ENCODE data around the gene ZBTB46.

ZBTB46 gene

GRCh38 chr20:63735859-63736718 lies 95.0 kb downstream of the ZBTB46 start, which contains the start of gene LIME1:
Gene LIME1, plus strand, starts transcription at chr20:63736664. Its CDS starts 886 bp downstream, at chr20:63737550.
- no peak for TF ChIP-seq EZH2 (IDR thresholded peaks at IDR 0.05; ENCODE audit: borderline replicate concordance, low read depth, low read length, severe bottlenecking)
- TF ChIP-seq CTCF (IDR thresholded peaks at IDR 0.05; ENCODE audit: borderline replicate concordance, extremely low read depth, low read length, poor library complexity, severe bottlenecking) = no peak
- H3K27me3 ChIP-seq (ENCODE audit: insufficient read depth, low read length, poor library complexity) = no peaks in the 10 kb centered on the region
- peaks cover 59% of the 10 kb centered on the region for H4K20me1 ChIP-seq (ENCODE audit: insufficient read depth, low read length)
- H3K4me3 ChIP-seq (ENCODE audit: low read depth in 1 of 2, low read length in 2 of 2) = no peak within 1 kb of the TSS
- peaks cover 19% of the 10 kb centered on the region for H3K4me1 ChIP-seq (ENCODE audit: insufficient read depth, low read length)
- H3K79me2 ChIP-seq (ENCODE audit: insufficient read depth, low read length) = peaks cover 34% of the 10 kb centered on the region
- no peak within 1 kb of the TSS for H3K9ac ChIP-seq (ENCODE audit: low read depth, low read length)
- no peak within 1 kb of the TSS for H2AFZ ChIP-seq (ENCODE audit: low read depth, low read length)
- peak; percentile 76 for DNase-seq
- H3K36me3 ChIP-seq (ENCODE audit: insufficient read depth, low read length) = peaks cover 78% of the 10 kb centered on the region
- peak; percentile 55 for ATAC-seq (ENCODE audit: insufficient read depth, low read depth)
- H3K4me2 ChIP-seq (ENCODE audit: insufficient read depth, low read length) = no peak within 1 kb of the TSS
- no peak within 1 kb of the TSS for H3K27ac ChIP-seq (ENCODE audit: low read length)
- no peaks in the 10 kb centered on the region for H3K9me3 ChIP-seq (ENCODE audit: insufficient read depth, low read length, severe bottlenecking)

- Histone ChIP-seq H3K4me2 (ENCODE audit: insufficient read depth, low read length) (no peak overlapping the region), H3K79me2 (ENCODE audit: insufficient read depth, low read length) (peaks cover 31% of the 10 kb centered on the region), H3K9me3 (ENCODE audit: insufficient read depth, low read length, severe bottlenecking) (no peaks in the 10 kb centered on the region), H3K4me3 (ENCODE audit: low read depth in 1 of 2, low read length in 2 of 2) (no peak overlapping the region), H3K4me1 (ENCODE audit: insufficient read depth, low read length) (peaks cover 19% of the 10 kb centered on the region), H3K36me3 (ENCODE audit: insufficient read depth, low read length) (peaks cover 77% of the 10 kb centered on the region), H3K27ac (ENCODE audit: low read length) (no peak overlapping the region), H2AFZ (ENCODE audit: low read depth, low read length) (no peak overlapping the region), H3K27me3 (ENCODE audit: insufficient read depth, low read length, poor library complexity) (no peaks in the 10 kb centered on the region), H3K9ac (ENCODE audit: low read depth, low read length) (no peak overlapping the region), H4K20me1 (ENCODE audit: insufficient read depth, low read length) (peaks cover 58% of the 10 kb centered on the region)
- DNase-seq (no peak), ATAC-seq (ENCODE audit: insufficient read depth, low read depth) (no peak)
- TF ChIP-seq EZH2 (IDR thresholded peaks at IDR 0.05; ENCODE audit: borderline replicate concordance, low read depth, low read length, severe bottlenecking) = no peak
- no peak for TF ChIP-seq CTCF (IDR thresholded peaks at IDR 0.05; ENCODE audit: borderline replicate concordance, extremely low read depth, low read length, poor library complexity, severe bottlenecking)
Measured at GRCh38 chr20:63734946-63735858, 95.9 kb downstream of the ZBTB46 start.

- no peak overlapping the region for H3K4me3 ChIP-seq (ENCODE audit: low read depth in 1 of 2, low read length in 2 of 2)
- no peak overlapping the region for H3K9ac ChIP-seq (ENCODE audit: low read depth, low read length)
- H3K9me3 ChIP-seq (ENCODE audit: insufficient read depth, low read length, severe bottlenecking) = no peaks in the 10 kb centered on the region
- DNase-seq (no peak), ATAC-seq (ENCODE audit: insufficient read depth, low read depth) (no peak)
- H3K36me3 ChIP-seq (ENCODE audit: insufficient read depth, low read length) = peaks cover 85% of the 10 kb centered on the region
- no peaks in the 10 kb centered on the region for H3K27me3 ChIP-seq (ENCODE audit: insufficient read depth, low read length, poor library complexity)
- H3K27ac ChIP-seq (ENCODE audit: low read length) = no peak overlapping the region
- H3K79me2 ChIP-seq (ENCODE audit: insufficient read depth, low read length) = peaks cover 39% of the 10 kb centered on the region
- peaks cover 59% of the 10 kb centered on the region for H4K20me1 ChIP-seq (ENCODE audit: insufficient read depth, low read length)
- H2AFZ ChIP-seq (ENCODE audit: low read depth, low read length) = no peak overlapping the region
- H3K4me1 ChIP-seq (ENCODE audit: insufficient read depth, low read length) = peaks cover 27% of the 10 kb centered on the region
- H3K4me2 ChIP-seq (ENCODE audit: insufficient read depth, low read length) = no peak overlapping the region
- no peak for TF ChIP-seq EZH2 (IDR thresholded peaks at IDR 0.05; ENCODE audit: borderline replicate concordance, low read depth, low read length, severe bottlenecking)
- TF ChIP-seq CTCF (IDR thresholded peaks at IDR 0.05; ENCODE audit: borderline replicate concordance, extremely low read depth, low read length, poor library complexity, severe bottlenecking) = no peak
Measured at GRCh38 chr20:63734111-63734945, 96.7 kb downstream of the ZBTB46 start.

Data from DND-41 (cell line).